NCI-H748 (cell line): ENCODE measurements around the gene HOXC5.

ENCODE experiments used
- DNase-seq: peaks from one replicate; lab custom pipeline; 2025; ENCODE audit not compliant: unreplicated experiment; lab: John Stamatoyannopoulos, UW

Gene HOXC5

GRCh38 chr12:54032627-54033100, at the start of gene HOXC5:
Gene HOXC5, plus strand, starts transcription at chr12:54033050. Its CDS starts 73 bp downstream, at chr12:54033123.
- peak; percentile 93 for DNase-seq

- DNase-seq = no peak
These were observed 49.3 kb upstream of the HOXC5 start for GRCh38 chr12:53983568-53983949.

GRCh38 chr12:53983950-53984572, 48.8 kb upstream of the HOXC5 start:
- DNase-seq = no peak

GRCh38 chr12:53984901-53985691, 47.8 kb upstream of the HOXC5 start, which contains the start of gene HOXC10:
Gene HOXC10, plus strand, starts transcription at chr12:53985146. Its CDS starts 114 bp downstream, at chr12:53985260.
- DNase-seq = peak; percentile 96

- DNase-seq = no peak
These were observed 47.2 kb upstream of the HOXC5 start for GRCh38 chr12:53985692-53985993.

GRCh38 chr12:53985994-53986685, 46.7 kb upstream of the HOXC5 start:
- DNase-seq = no peak

GRCh38 chr12:53986686-53987483, 46.0 kb upstream of the HOXC5 start:
- no peak for DNase-seq

GRCh38 chr12:53987787-53988230, 45.0 kb upstream of the HOXC5 start:
- no peak for DNase-seq

GRCh38 chr12:53988541-53989226, 44.2 kb upstream of the HOXC5 start:
- DNase-seq = no peak

GRCh38 chr12:53989227-53990113, 43.4 kb upstream of the HOXC5 start:
- peak; percentile 69 for DNase-seq

GRCh38 chr12:53990311-53991076, 42.4 kb upstream of the HOXC5 start:
- DNase-seq = peak; percentile 63

GRCh38 chr12:53991077-53991460, 41.8 kb upstream of the HOXC5 start:
- no peak for DNase-seq

GRCh38 chr12:53992377-53992889, 40.4 kb upstream of the HOXC5 start:
- DNase-seq = no peak

GRCh38 chr12:53993162-53994008, 39.5 kb upstream of the HOXC5 start:
- no peak for DNase-seq

- no peak for DNase-seq
These were observed 38.9 kb upstream of the HOXC5 start for GRCh38 chr12:53994009-53994263.

- DNase-seq = peak; percentile 42
These were observed 38.4 kb upstream of the HOXC5 start for GRCh38 chr12:53994264-53995001.

GRCh38 chr12:53995002-53995377, 37.9 kb upstream of the HOXC5 start:
- no peak for DNase-seq
